GM23338 (cell line): ENCODE results near the gene MAST4. TPM values are rescaled to one million over a fixed set of nuclear protein-coding genes. Genes with fewer than 3 reads are reported as not detected.

Experiments used
- ATAC-seq: fragments of 200-7000 bp; cut with Tn5 transposase; 3 replicates; pipeline ENCODE4 v1.9.1; 2020
- DNase-seq: peaks from one replicate; pipeline ENCODE4 v3.0.0-alpha.2; 2015; ENCODE audit warnings: low spot score
- H2AFZ ChIP-seq: fragments of 200-600 bp; sonication (generic); 2 replicates; pipeline ENCODE4 v1.8.0; 2016; ENCODE audit warnings: antibody characterized with exemption, mild to moderate bottlenecking, moderate library complexity
- H3F3A ChIP-seq: fragments of 200-600 bp; sonication (generic); replicated peaks from 2 replicates; pipeline ENCODE4 v1.8.0; 2017; ENCODE audit warnings: antibody characterized with exemption, mixed run types, low read depth
- H3K27ac ChIP-seq: fragments of 200-600 bp; sonication (generic); 2 replicates; pipeline ENCODE4 v1.6.1; 2016; ENCODE audit warnings: low read depth
- H3K27me3 ChIP-seq: fragments of 200-600 bp; sonication (generic); 2 replicates; pipeline ENCODE4 v1.8.0; 2016; ENCODE audit warnings: mild to moderate bottlenecking, mixed run types, moderate library complexity; ENCODE audit not compliant: insufficient read depth
- H3K36me3 ChIP-seq: fragments of 200-600 bp; sonication (generic); 2 replicates; pipeline ENCODE4 v1.8.0; 2016; ENCODE audit warnings: mild to moderate bottlenecking; ENCODE audit not compliant: insufficient read depth
- H3K4me1 ChIP-seq: fragments of 200-600 bp; sonication (generic); 2 replicates; pipeline ENCODE4 v1.8.0; 2016; ENCODE audit warnings: mild to moderate bottlenecking, moderate library complexity; ENCODE audit not compliant: insufficient read depth
- H3K4me2 ChIP-seq: fragments of 200-600 bp; sonication (generic); 2 replicates; pipeline ENCODE4 v1.7.1; 2017; ENCODE audit warnings: mixed run types
- H3K4me3 ChIP-seq: fragments of 200-600 bp; sonication (generic); 2 replicates; pipeline ENCODE4 v1.6.1; 2016; ENCODE audit warnings: mixed run types
- H3K79me2 ChIP-seq: fragments of 200-600 bp; sonication (generic); replicated peaks from 2 replicates; pipeline ENCODE4 v1.8.0; 2017; ENCODE audit warnings: mild to moderate bottlenecking; ENCODE audit not compliant: insufficient read depth
- H3K9me2 ChIP-seq: fragments of 200-600 bp; sonication (generic); 2 replicates; pipeline ENCODE4 v1.8.0; 2017; ENCODE audit not compliant: insufficient read depth
- H4K20me1 ChIP-seq: fragments of 200-600 bp; sonication (generic); replicated peaks from 2 replicates; pipeline ENCODE4 v1.8.0; 2017; ENCODE audit warnings: mild to moderate bottlenecking; ENCODE audit not compliant: insufficient read depth
- H3K27ac Mint-ChIP-seq: 2 replicates; pipeline ENCODE4 v1.8.0; 2020; ENCODE audit warnings: inconsistent platforms, mild to moderate bottlenecking, moderate library complexity, mixed read lengths
- H3K27me3 Mint-ChIP-seq: 3 replicates; pipeline ENCODE4 v1.8.0; 2022; ENCODE audit warnings: low read depth, mild to moderate bottlenecking, moderate library complexity, mixed read lengths, inconsistent platforms; ENCODE audit not compliant: insufficient read depth, poor library complexity
- H3K36me3 Mint-ChIP-seq: 3 replicates; pipeline ENCODE4 v1.8.0; 2021; ENCODE audit warnings: low read depth, mild to moderate bottlenecking, inconsistent platforms, moderate library complexity, mixed read lengths
- H3K4me1 Mint-ChIP-seq: 3 replicates; pipeline ENCODE4 v1.8.0; 2020; ENCODE audit warnings: mild to moderate bottlenecking, inconsistent platforms, mixed read lengths
- H3K4me3 Mint-ChIP-seq: 3 replicates; pipeline ENCODE4 v1.8.0; 2021; ENCODE audit warnings: moderate library complexity, mild to moderate bottlenecking, inconsistent platforms, mixed read lengths
- H3K9me3 Mint-ChIP-seq: 3 replicates; pipeline ENCODE4 v1.8.0; 2020; ENCODE audit warnings: moderate library complexity, mild to moderate bottlenecking, inconsistent platforms, mixed read lengths
- EZH2phosphoT487 ChIP-seq: fragments of 200-600 bp; sonication (generic); IDR thresholded peaks from one replicate; pipeline ENCODE4 v1.8.1; 2018; ENCODE audit warnings: antibody characterized with exemption; ENCODE audit not compliant: unreplicated experiment
- NANOG ChIP-seq: IDR thresholded peaks from 2 replicates; pipeline ENCODE4 v1.6.1; 2016; ENCODE audit warnings: antibody characterized with exemption, borderline replicate concordance
- REST ChIP-seq: IDR thresholded peaks from one replicate; pipeline ENCODE4 v1.6.1; 2018; ENCODE audit warnings: antibody characterized with exemption; ENCODE audit not compliant: unreplicated experiment
- STAT1 ChIP-seq: IDR thresholded peaks from one replicate; pipeline ENCODE4 v1.6.1; 2016; ENCODE audit warnings: antibody characterized with exemption; ENCODE audit not compliant: unreplicated experiment
- polyA plus RNA-seq: library from polyadenylated mRNA; unstranded; fragments of >200 nt; fragmentation: Nextera tagmentation; extraction: Ambion mirVana; gene quantifications from 2 replicates; pipeline ENCODE4 v1.2.1, GENCODE V29; 2016
- total RNA-seq: library from RNA; depleted of rRNA; stranded (reverse); fragments of >200 nt; shearing (Covaris generic); gene quantifications from 2 replicates; pipeline ENCODE4 v1.2.3, GENCODE V29; 2014
- TF ChIP-seq, protein P1 (sequence below): fragments of 250-450 bp; sonication (Bioruptor Pico); IDR thresholded peaks from 2 replicates; pipeline ENCODE4 v1.5.0; 2020; ENCODE audit warnings: mild to moderate bottlenecking, moderate library complexity
- TF ChIP-seq, protein P2 (sequence below): IDR thresholded peaks from 2 replicates; pipeline ENCODE4 v1.6.1; 2016; ENCODE audit warnings: antibody characterized with exemption

Gene MAST4
- total and polyA plus RNA-seq, 2 experiments from 2014 or later, result 3.6 to 8.5 TPM

- ATAC-seq, result no peak
- no peak overlapping the region for H3K27ac Mint-ChIP-seq
Observed at GRCh38 chr5:66722686-66723085, 126.5 kb downstream of the MAST4 start.

DNA sequence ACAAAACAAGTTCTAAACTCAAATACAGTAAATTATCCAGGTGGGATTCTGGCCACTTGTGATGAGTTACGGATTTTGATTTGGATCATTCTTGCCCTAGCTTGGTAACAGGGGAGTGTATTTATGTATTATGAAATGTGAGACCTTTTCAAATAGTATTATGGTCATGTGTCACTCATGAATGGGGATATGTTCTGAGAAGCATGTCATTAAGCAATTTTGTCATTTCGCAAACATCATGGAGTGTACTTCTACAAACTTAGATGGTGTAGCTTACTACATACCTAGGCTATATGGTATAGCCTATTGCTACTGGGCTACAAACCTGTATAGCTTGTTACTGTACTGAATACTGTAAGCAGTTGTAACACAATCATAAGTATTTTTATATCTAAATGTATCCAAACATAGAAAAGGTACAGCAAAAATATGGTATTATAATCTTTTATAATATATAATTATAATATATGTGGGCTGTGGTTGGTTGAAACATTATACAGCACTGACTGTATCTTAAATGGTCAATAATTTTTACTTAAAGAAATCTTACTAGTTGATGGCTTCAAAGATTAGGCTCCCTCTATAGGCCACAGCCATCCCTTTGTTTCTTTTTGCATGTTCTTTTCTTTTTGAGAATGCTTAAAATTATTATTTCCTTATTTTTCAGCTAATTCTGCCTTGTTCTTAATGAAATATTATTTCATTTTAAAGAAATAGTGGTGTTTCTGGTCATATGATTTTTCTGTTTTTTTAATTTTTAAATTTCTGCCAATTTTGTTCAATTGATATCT is 128.4 kb downstream of the MAST4 start:
- no peak overlapping the region for H3K4me3 Mint-ChIP-seq
- no peaks in the 10 kb centered on the region for H3K9me3 Mint-ChIP-seq
- Histone ChIP-seq H2AFZ (no peak overlapping the region), H3K4me1 (peaks cover 20% of the 10 kb centered on the region), H3F3A (no peaks in the 10 kb centered on the region), H3K36me3 (no peaks in the 10 kb centered on the region), H3K27me3 (no peaks in the 10 kb centered on the region), H3K79me2 (no peaks in the 10 kb centered on the region), H3K9me2 (peaks cover 8% of the 10 kb centered on the region; the same call in 1 of the 2 replicates), H3K4me3 (no peak overlapping the region), H3K27ac (no peak overlapping the region), H3K4me2 (no peak overlapping the region), H4K20me1 (no peaks in the 10 kb centered on the region)
- no peak for ATAC-seq
- peaks cover 18% of the 10 kb centered on the region for H3K4me1 Mint-ChIP-seq
- no peaks in the 10 kb centered on the region for H3K27me3 Mint-ChIP-seq
- H3K27ac Mint-ChIP-seq, result no peak overlapping the region
- DNase-seq, result no peak
- no peaks in the 10 kb centered on the region for H3K36me3 Mint-ChIP-seq
- TF ChIP-seq STAT1, result no peak
- TF ChIP-seq, protein P1, sequence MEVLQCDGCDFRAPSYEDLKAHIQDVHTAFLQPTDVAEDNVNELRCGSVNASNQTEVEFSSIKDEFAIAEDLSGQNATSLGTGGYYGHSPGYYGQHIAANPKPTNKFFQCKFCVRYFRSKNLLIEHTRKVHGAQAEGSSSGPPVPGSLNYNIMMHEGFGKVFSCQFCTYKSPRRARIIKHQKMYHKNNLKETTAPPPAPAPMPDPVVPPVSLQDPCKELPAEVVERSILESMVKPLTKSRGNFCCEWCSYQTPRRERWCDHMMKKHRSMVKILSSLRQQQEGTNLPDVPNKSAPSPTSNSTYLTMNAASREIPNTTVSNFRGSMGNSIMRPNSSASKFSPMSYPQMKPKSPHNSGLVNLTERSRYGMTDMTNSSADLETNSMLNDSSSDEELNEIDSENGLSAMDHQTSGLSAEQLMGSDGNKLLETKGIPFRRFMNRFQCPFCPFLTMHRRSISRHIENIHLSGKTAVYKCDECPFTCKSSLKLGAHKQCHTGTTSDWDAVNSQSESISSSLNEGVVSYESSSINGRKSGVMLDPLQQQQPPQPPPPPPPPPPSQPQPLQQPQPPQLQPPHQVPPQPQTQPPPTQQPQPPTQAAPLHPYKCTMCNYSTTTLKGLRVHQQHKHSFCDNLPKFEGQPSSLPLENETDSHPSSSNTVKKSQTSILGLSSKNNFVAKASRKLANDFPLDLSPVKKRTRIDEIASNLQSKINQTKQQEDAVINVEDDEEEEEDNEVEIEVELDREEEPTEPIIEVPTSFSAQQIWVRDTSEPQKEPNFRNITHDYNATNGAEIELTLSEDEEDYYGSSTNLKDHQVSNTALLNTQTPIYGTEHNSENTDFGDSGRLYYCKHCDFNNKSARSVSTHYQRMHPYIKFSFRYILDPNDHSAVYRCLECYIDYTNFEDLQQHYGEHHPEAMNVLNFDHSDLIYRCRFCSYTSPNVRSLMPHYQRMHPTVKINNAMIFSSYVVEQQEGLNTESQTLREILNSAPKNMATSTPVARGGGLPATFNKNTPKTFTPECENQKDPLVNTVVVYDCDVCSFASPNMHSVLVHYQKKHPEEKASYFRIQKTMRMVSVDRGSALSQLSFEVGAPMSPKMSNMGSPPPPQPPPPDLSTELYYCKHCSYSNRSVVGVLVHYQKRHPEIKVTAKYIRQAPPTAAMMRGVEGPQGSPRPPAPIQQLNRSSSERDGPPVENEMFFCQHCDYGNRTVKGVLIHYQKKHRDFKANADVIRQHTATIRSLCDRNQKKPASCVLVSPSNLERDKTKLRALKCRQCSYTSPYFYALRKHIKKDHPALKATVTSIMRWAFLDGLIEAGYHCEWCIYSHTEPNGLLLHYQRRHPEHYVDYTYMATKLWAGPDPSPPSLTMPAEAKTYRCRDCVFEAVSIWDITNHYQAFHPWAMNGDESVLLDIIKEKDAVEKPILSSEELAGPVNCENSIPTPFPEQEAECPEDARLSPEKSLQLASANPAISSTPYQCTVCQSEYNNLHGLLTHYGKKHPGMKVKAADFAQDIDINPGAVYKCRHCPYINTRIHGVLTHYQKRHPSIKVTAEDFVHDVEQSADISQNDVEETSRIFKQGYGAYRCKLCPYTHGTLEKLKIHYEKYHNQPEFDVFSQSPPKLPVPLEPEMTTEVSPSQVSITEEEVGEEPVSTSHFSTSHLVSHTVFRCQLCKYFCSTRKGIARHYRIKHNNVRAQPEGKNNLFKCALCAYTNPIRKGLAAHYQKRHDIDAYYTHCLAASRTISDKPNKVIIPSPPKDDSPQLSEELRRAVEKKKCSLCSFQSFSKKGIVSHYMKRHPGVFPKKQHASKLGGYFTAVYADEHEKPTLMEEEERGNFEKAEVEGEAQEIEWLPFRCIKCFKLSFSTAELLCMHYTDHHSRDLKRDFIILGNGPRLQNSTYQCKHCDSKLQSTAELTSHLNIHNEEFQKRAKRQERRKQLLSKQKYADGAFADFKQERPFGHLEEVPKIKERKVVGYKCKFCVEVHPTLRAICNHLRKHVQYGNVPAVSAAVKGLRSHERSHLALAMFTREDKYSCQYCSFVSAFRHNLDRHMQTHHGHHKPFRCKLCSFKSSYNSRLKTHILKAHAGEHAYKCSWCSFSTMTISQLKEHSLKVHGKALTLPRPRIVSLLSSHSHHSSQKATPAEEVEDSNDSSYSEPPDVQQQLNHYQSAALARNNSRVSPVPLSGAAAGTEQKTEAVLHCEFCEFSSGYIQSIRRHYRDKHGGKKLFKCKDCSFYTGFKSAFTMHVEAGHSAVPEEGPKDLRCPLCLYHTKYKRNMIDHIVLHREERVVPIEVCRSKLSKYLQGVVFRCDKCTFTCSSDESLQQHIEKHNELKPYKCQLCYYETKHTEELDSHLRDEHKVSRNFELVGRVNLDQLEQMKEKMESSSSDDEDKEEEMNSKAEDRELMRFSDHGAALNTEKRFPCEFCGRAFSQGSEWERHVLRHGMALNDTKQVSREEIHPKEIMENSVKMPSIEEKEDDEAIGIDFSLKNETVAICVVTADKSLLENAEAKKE (CRISPR knock-in tag), result no peak
- TF ChIP-seq, protein P2, sequence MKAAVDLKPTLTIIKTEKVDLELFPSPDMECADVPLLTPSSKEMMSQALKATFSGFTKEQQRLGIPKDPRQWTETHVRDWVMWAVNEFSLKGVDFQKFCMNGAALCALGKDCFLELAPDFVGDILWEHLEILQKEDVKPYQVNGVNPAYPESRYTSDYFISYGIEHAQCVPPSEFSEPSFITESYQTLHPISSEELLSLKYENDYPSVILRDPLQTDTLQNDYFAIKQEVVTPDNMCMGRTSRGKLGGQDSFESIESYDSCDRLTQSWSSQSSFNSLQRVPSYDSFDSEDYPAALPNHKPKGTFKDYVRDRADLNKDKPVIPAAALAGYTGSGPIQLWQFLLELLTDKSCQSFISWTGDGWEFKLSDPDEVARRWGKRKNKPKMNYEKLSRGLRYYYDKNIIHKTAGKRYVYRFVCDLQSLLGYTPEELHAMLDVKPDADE, result no peak
- TF ChIP-seq NANOG, result no peak

More at GRCh38 chr5:66722686-66723085, 126.5 kb downstream of the MAST4 start:
- no peaks in the 10 kb centered on the region for H3K9me3 Mint-ChIP-seq
- Histone ChIP-seq H3K4me2 (no peak overlapping the region), H3K79me2 (no peaks in the 10 kb centered on the region), H3K27me3 (no peaks in the 10 kb centered on the region), H4K20me1 (no peaks in the 10 kb centered on the region), H2AFZ (no peak overlapping the region), H3K36me3 (no peaks in the 10 kb centered on the region), H3K4me3 (no peak overlapping the region), H3K4me1 (peaks cover 20% of the 10 kb centered on the region), H3K9me2 (peaks cover 8% of the 10 kb centered on the region; the same call in 1 of the 2 replicates), H3K27ac (no peak overlapping the region), H3F3A (no peaks in the 10 kb centered on the region)
- H3K27me3 Mint-ChIP-seq, result no peaks in the 10 kb centered on the region
- no peaks in the 10 kb centered on the region for H3K36me3 Mint-ChIP-seq
- peaks cover 17% of the 10 kb centered on the region for H3K4me1 Mint-ChIP-seq
- TF ChIP-seq EZH2phosphoT487, result no peak
- TF ChIP-seq REST, result no peak
- no peak overlapping the region for H3K4me3 Mint-ChIP-seq
- no peak for DNase-seq
